GM23338 (cell line): Measurements from ENCODE around the gene TK1. TPM values are rescaled to one million over a fixed set of nuclear protein-coding genes. Genes with fewer than 3 reads are reported as not detected.
A peak's percentile ranks its signal among the peaks of the same experiment; 100 is the strongest.

ENCODE experiments used
- ATAC-seq: fragments of 200-7000 bp; cut with Tn5 transposase; 3 replicates; pipeline ENCODE4 v1.9.1; 2020
- DNase-seq: peaks from one replicate; pipeline ENCODE4 v3.0.0-alpha.2; 2015; ENCODE audit warnings: low spot score
- H2AFZ ChIP-seq: fragments of 200-600 bp; sonication (generic); 2 replicates; pipeline ENCODE4 v1.8.0; 2016; ENCODE audit warnings: antibody characterized with exemption, mild to moderate bottlenecking, moderate library complexity
- H3F3A ChIP-seq: fragments of 200-600 bp; sonication (generic); replicated peaks from 2 replicates; pipeline ENCODE4 v1.8.0; 2017; ENCODE audit warnings: antibody characterized with exemption, mixed run types, low read depth
- H3K27ac ChIP-seq: fragments of 200-600 bp; sonication (generic); 2 replicates; pipeline ENCODE4 v1.6.1; 2016; ENCODE audit warnings: low read depth
- H3K27me3 ChIP-seq: fragments of 200-600 bp; sonication (generic); 2 replicates; pipeline ENCODE4 v1.8.0; 2016; ENCODE audit warnings: mild to moderate bottlenecking, mixed run types, moderate library complexity; ENCODE audit not compliant: insufficient read depth
- H3K36me3 ChIP-seq: fragments of 200-600 bp; sonication (generic); 2 replicates; pipeline ENCODE4 v1.8.0; 2016; ENCODE audit warnings: mild to moderate bottlenecking; ENCODE audit not compliant: insufficient read depth
- H3K4me1 ChIP-seq: fragments of 200-600 bp; sonication (generic); 2 replicates; pipeline ENCODE4 v1.8.0; 2016; ENCODE audit warnings: mild to moderate bottlenecking, moderate library complexity; ENCODE audit not compliant: insufficient read depth
- H3K4me2 ChIP-seq: fragments of 200-600 bp; sonication (generic); 2 replicates; pipeline ENCODE4 v1.7.1; 2017; ENCODE audit warnings: mixed run types
- H3K4me3 ChIP-seq: fragments of 200-600 bp; sonication (generic); 2 replicates; pipeline ENCODE4 v1.6.1; 2016; ENCODE audit warnings: mixed run types
- H3K79me2 ChIP-seq: fragments of 200-600 bp; sonication (generic); replicated peaks from 2 replicates; pipeline ENCODE4 v1.8.0; 2017; ENCODE audit warnings: mild to moderate bottlenecking; ENCODE audit not compliant: insufficient read depth
- H3K9me2 ChIP-seq: fragments of 200-600 bp; sonication (generic); 2 replicates; pipeline ENCODE4 v1.8.0; 2017; ENCODE audit not compliant: insufficient read depth
- H4K20me1 ChIP-seq: fragments of 200-600 bp; sonication (generic); replicated peaks from 2 replicates; pipeline ENCODE4 v1.8.0; 2017; ENCODE audit warnings: mild to moderate bottlenecking; ENCODE audit not compliant: insufficient read depth
- H3K27ac Mint-ChIP-seq: 2 replicates; pipeline ENCODE4 v1.8.0; 2020; ENCODE audit warnings: inconsistent platforms, mild to moderate bottlenecking, moderate library complexity, mixed read lengths
- H3K27me3 Mint-ChIP-seq: 3 replicates; pipeline ENCODE4 v1.8.0; 2022; ENCODE audit warnings: low read depth, mild to moderate bottlenecking, moderate library complexity, mixed read lengths, inconsistent platforms; ENCODE audit not compliant: insufficient read depth, poor library complexity
- H3K36me3 Mint-ChIP-seq: 3 replicates; pipeline ENCODE4 v1.8.0; 2021; ENCODE audit warnings: low read depth, mild to moderate bottlenecking, inconsistent platforms, moderate library complexity, mixed read lengths
- H3K4me1 Mint-ChIP-seq: 3 replicates; pipeline ENCODE4 v1.8.0; 2020; ENCODE audit warnings: mild to moderate bottlenecking, inconsistent platforms, mixed read lengths
- H3K4me3 Mint-ChIP-seq: 3 replicates; pipeline ENCODE4 v1.8.0; 2021; ENCODE audit warnings: moderate library complexity, mild to moderate bottlenecking, inconsistent platforms, mixed read lengths
- H3K9me3 Mint-ChIP-seq: 3 replicates; pipeline ENCODE4 v1.8.0; 2020; ENCODE audit warnings: moderate library complexity, mild to moderate bottlenecking, inconsistent platforms, mixed read lengths
- CREB1 ChIP-seq: fragments of 250-450 bp; sonication (Bioruptor Pico); IDR thresholded peaks from 2 replicates; pipeline ENCODE4 v1.5.0; 2020; ENCODE audit warnings: low read depth, mild to moderate bottlenecking, moderate library complexity
- ETS1 ChIP-seq: IDR thresholded peaks from 2 replicates; pipeline ENCODE4 v1.6.1; 2016; ENCODE audit warnings: antibody characterized with exemption
- REST ChIP-seq: IDR thresholded peaks from one replicate; pipeline ENCODE4 v1.6.1; 2018; ENCODE audit warnings: antibody characterized with exemption; ENCODE audit not compliant: unreplicated experiment
- ZNF114 ChIP-seq: fragments of 250-450 bp; sonication (Bioruptor Pico); IDR thresholded peaks from 2 replicates; pipeline ENCODE4 v1.5.0; 2020; ENCODE audit warnings: mild to moderate bottlenecking, moderate library complexity
- ZNF331 ChIP-seq: fragments of 250-450 bp; sonication (Bioruptor Pico); IDR thresholded peaks from 2 replicates; pipeline ENCODE4 v1.5.0; 2020; ENCODE audit warnings: low read depth, mild to moderate bottlenecking, moderate library complexity
- polyA plus RNA-seq: library from polyadenylated mRNA; unstranded; fragments of >200 nt; fragmentation: Nextera tagmentation; extraction: Ambion mirVana; gene quantifications from 2 replicates; pipeline ENCODE4 v1.2.1, GENCODE V29; 2016
- total RNA-seq: library from RNA; depleted of rRNA; stranded (reverse); fragments of >200 nt; shearing (Covaris generic); gene quantifications from 2 replicates; pipeline ENCODE4 v1.2.3, GENCODE V29; 2014
- TF ChIP-seq, protein P1 (sequence below), 2 experiments: fragments of 200-600 bp in 1 of 2; sonication (generic) in 1 of 2; conservative IDR thresholded peaks; 2 replicates each; pipeline versions ENCODE4 v1.5.1 to v1.6.1; 2016 to 2017; ENCODE audit warnings: antibody characterized with exemption in 2 of 2, low read depth in 2 of 2, mild to moderate bottlenecking in 2 of 2, moderate library complexity in 1 of 2

The TK1 gene
- total and polyA plus RNA-seq, 2 experiments from 2014 or later: 74.5 to 84.4 TPM

- TF ChIP-seq, protein P1, sequence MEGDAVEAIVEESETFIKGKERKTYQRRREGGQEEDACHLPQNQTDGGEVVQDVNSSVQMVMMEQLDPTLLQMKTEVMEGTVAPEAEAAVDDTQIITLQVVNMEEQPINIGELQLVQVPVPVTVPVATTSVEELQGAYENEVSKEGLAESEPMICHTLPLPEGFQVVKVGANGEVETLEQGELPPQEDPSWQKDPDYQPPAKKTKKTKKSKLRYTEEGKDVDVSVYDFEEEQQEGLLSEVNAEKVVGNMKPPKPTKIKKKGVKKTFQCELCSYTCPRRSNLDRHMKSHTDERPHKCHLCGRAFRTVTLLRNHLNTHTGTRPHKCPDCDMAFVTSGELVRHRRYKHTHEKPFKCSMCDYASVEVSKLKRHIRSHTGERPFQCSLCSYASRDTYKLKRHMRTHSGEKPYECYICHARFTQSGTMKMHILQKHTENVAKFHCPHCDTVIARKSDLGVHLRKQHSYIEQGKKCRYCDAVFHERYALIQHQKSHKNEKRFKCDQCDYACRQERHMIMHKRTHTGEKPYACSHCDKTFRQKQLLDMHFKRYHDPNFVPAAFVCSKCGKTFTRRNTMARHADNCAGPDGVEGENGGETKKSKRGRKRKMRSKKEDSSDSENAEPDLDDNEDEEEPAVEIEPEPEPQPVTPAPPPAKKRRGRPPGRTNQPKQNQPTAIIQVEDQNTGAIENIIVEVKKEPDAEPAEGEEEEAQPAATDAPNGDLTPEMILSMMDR (conservative IDR thresholded peaks at IDR 0.05; ENCODE audit: low read depth in 2 of 2): no peak
- no peak for TF ChIP-seq REST
- TF ChIP-seq ZNF114: no peak
- TF ChIP-seq CREB1 (CRISPR knock-in tag): no peak
These were observed 58.8 kb downstream of the TK1 start (continued) for GRCh38 chr17:78127888-78128550.

- H3K36me3 ChIP-seq: 0 out of 2 replicates have a peak, but pooled peaks cover 5% of the 10 kb centered on the region
- peak overlapping the region; percentile 95 for H3K4me3 ChIP-seq
- no peaks in the 10 kb centered on the region for H3K9me2 ChIP-seq
- ATAC-seq: peak; percentile 6
- peaks cover 10% of the 10 kb centered on the region for H3K27me3 ChIP-seq
- Mint-ChIP-seq H3K4me1 (peaks cover 20% of the 10 kb centered on the region), H3K27me3 (peaks cover 20% of the 10 kb centered on the region), H3K36me3 (peaks cover 15% of the 10 kb centered on the region), H3K4me3 (peak overlapping the region; percentile 80), H3K27ac (peak overlapping the region; percentile 67; the same call in 1 of the 2 replicates), H3K9me3 (no peaks in the 10 kb centered on the region)
- H3K79me2 ChIP-seq: 0 out of 2 replicates have a peak, but pooled peaks cover 5% of the 10 kb centered on the region
- peak overlapping the region; percentile 30; the same call in 1 of the 2 replicates for H3K27ac ChIP-seq
- 0 out of 2 replicates have a peak, but pooled peaks cover 7% of the 10 kb centered on the region for H3F3A ChIP-seq
- H4K20me1 ChIP-seq: no peaks in the 10 kb centered on the region
- H3K4me2 ChIP-seq: peak overlapping the region; percentile 99
- peaks cover 30% of the 10 kb centered on the region for H3K4me1 ChIP-seq
- no peak overlapping the region for H2AFZ ChIP-seq
- DNase-seq: no peak
- TF ChIP-seq REST (no peak), CREB1 (CRISPR knock-in tag) (no peak), ZNF331 (CRISPR knock-in tag) (no peak), ETS1 (no peak), ZNF114 (no peak)
These were observed 59.5 kb downstream of the TK1 start for GRCh38 chr17:78127239-78127887.
